HG02852 (cell line): ENCODE results near the gene BAG5.
"Not testable (repeated sequence)": the region's sequence is repeated elsewhere in the genome, so short reads cannot be mapped to it uniquely, and the experiment has no call there.

Source experiments
- ATAC-seq: cut with Tn5 transposase; IDR thresholded peaks from one replicate; pipeline ENCODE4 v1.9.1; 2021; ENCODE audit warnings: mild to moderate bottlenecking, moderate library complexity; ENCODE audit not compliant: unreplicated experiment

The BAG5 gene

DNA sequence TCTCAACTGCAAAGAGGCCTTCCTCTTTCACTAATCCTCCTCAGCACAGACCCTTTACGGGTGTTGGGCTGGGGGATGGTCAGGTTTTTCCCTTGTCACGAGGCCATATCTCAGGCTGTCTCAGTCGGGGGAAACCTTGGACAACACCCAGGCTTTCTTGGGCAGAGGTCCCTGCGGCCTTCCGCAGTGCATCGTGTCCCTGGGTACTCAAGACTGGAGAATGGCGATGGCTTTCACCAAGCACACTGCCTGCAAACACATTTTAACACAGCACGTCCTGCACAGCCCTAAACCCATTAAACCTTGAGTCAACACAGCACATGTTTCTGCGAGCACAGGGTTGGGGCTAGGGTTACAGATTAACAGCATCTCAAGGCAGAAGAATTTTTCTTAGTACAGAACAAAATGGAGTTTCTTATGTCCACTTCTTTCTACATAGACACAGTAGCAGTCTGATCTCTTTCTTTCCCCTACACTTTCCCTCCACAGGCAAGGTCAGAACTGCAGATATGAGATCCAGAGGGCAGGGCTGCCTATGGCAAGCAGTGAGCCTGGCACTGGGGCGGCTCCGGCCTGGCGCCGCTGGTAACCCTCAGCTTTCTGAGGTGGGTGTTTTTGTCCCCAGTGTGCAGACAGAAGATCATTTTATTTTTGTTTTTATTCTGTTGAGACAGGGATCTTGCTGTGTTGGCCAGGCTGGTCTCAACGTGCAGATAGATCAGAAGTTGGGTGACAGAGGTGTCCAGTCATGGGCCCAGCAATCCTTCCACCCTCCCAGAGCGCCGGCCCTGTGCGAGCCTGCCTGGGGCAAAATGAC, 36.8 kb downstream of the BAG5 start:
- ATAC-seq: not testable (repeated sequence)

DNA sequence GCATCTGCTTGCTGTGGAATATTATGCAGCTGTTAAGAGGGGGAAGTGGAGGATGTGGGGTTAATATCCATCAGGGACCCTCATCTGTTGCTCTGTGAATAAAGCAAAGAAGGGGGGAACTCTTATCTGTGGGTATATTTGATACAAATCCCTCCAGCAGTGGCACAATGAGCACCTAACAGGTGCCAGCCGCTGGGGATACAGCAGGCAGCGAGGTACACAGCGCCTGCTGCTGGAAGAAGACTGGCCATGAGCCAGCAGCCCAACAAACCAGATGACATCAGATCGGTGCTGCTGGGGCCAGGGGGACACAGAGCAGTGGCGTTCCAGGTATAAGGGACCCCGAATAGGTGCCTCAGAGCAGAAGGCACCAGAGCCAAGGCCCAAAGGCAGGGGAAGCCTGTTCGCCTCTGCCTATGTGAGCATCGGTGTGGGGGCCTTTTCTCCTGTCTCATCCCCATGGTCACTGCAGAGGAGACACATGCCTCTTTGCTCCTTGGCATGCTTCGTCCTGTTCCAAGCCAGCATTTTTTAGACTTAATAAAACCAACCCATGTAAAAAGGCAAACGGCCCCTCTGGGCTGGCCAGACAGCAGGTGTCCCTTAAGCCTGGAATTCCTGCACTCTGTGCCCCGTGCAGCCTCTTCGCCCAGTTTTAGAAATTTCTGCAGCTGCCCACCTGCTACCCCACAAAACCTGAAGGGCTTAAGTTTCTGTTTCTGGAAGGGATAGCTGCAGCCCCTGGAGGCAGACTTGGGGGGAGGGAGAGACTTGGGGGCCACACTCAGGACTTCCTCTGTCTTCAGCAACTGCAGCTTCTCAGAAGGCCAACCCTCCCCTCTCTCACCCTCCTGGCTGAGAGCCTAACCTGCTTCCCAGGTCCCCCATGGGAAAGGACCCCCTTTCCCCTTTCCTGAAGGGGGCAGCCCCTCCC, 38.2 kb downstream of the BAG5 start:
- no peak for ATAC-seq

DNA sequence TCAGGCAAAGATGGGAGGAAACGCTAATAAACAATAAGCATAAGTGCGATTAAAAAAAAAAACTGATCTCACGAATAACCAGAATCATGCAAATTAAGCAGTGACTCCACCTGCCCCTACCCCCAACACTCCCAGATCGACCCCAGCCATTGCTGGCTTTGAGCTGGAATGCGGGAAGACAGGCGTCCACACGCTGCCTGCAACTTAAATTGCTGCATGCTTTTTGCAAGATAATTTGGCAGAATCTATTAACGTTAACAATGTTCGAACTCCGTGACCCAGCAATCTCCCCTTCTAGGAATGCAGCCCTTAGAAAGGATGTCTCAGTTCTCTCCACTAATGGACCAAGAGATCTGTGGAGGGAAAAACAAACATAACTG, 38.9 kb downstream of the BAG5 start:
- no peak for ATAC-seq

- no peak for ATAC-seq
Observed at GRCh38 chr14:103522649-103523574, 39.5 kb downstream of the BAG5 start, which contains the start of gene CKB. Gene CKB, minus strand, starts transcription at chr14:103522830. Its CDS starts 337 bp downstream, at chr14:103522493.

DNA sequence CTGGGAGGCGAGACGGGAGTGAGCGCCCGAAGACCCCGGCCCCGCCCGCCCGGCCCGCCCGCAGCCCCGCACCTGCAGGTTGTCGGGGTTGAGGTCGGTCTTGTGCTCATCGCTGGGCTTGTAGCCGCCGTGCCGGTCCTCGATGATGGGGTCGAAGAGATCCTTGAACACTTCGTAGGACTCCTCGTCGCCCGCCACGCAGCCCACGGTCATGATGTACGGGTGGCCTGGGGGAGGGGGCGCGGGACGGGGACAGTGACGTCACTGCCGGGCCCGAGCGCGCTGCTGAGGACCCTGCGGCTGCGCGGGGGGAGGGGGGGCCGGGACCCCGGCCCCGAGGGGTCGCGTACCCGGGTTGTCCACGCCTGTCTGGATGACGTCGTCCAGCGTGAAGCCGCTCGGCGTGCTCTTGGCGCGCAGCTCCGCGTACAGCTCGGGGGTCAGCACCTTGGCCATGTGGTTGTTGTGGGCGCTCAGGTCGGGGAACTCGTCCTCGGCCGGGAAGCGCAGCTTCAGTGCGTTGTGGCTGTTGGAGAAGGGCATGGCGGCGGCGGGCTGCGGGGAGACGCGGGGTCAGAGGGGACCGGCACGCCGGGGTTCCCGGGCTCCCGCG, 40.4 kb downstream of the BAG5 start:
- ATAC-seq: no peak

- ATAC-seq: no peak
Observed at GRCh38 chr14:103521438-103521950, 41.0 kb downstream of the BAG5 start.

GRCh38 chr14:103520657-103521437, 41.6 kb downstream of the BAG5 start:
- no peak for ATAC-seq

- no peak for ATAC-seq
Observed at GRCh38 chr14:103520269-103520656, 42.2 kb downstream of the BAG5 start.

DNA sequence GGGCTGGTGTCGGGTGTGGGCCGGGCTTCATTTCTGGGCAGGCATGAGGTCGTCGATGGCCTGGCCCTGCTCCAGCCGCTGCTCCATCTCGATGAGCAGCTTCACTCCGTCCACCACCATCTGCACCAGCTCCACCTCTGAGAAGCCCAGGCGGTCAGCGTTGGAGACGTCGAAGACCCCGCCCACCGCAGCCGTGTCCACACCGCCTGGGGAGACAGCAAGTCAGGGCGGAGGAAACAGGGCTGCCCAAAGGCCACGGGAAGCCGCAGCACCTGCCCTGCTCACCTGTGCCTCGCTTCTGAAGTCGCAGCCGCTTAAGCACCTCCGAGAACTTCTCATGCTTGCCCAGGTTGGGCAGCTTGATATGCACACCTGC, 42.6 kb downstream of the BAG5 start:
- ATAC-seq: no peak

- ATAC-seq: no peak
Observed at GRCh38 chr14:103519043-103519836, 43.2 kb downstream of the BAG5 start.

GRCh38 chr14:103518422-103519042, 43.9 kb downstream of the BAG5 start:
- no peak for ATAC-seq

GRCh38 chr14:103517721-103518421, 44.6 kb downstream of the BAG5 start:
- no peak for ATAC-seq

DNA sequence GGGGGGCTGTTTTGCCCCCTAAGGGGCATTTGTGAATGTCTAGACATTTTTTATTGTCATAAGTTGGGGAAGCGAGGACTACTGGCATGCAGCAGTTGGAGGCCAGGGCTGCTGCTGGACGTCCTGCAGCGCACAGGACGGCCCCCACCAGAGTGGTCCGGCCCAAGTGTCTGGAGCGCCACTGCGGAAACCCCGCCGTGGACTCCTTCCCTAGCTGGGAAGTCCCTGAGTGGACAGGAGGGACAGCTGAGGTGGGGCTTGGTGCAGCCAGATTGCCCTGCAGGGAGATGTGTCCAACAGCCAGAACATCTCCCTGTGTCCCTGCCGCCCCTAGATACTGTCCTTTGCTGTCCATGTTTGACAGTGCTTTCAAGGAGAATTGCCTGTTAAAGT, 45.3 kb downstream of the BAG5 start:
- ATAC-seq: no peak

DNA sequence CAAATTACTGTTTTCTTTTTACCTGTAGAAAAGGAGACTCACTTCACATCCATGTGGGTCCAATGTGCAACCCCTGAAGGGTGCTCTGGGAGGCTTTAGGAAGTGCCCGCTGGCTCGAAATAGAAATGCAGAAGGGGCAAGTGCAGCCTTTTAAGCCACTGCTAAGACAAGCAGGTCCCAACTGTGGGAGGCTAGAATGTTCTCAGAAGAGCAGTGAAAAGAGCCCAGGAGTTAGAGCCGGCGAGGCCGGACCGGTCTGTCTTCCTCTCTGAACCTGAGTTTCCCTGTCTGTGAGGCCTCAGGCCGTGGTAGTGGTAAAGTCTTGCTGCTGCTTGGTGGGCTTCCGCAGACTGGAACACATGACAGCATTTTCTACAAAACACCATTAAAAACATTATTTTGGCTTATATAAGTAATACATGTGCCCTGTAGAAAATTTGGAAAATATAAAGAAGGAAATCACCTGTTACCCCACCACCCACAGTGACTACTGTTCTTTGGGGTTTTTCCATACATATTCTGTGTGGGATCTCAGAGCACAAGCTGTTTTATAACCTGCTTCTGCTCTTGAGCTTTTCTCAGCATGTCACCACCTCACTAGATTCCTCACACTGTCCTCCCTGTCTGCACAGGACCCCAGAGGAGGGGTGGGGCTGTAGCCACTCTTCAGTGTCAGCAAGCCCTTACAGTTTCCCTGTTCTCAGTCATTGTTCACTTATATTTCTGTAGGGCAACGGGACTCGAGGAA, 45.9 kb downstream of the BAG5 start:
- ATAC-seq: no peak

GRCh38 chr14:103514596-103515421, 47.6 kb downstream of the BAG5 start:
- no peak for ATAC-seq
